Coronary artery (tissue), 2 donors: ENCODE data around the gene GPSM1.
A peak's percentile ranks its signal among the peaks of the same experiment; 100 is the strongest.

Experiments
- DNase-seq: peaks from one replicate; pipeline ENCODE4 v3.0.0-alpha.2; 2017; ENCODE audit warnings: low spot score
- H3K27ac ChIP-seq, 2 donors: fragments of 200-600 bp; sonication (generic); one replicate each; pipeline ENCODE4 v1.5.1; 2016 to 2019
- H3K4me3 ChIP-seq: fragments of 200-600 bp; sonication (generic); 2 replicates; pipeline ENCODE4 v1.5.1; 2016; ENCODE audit warnings: mild to moderate bottlenecking, moderate library complexity
- TF ChIP-seq, protein P1 (sequence below): fragments of 200-600 bp; sonication (generic); IDR thresholded peaks from one replicate; pipeline ENCODE4 v1.5.1; 2019; ENCODE audit warnings: antibody characterized with exemption

GPSM1 gene

DNA sequence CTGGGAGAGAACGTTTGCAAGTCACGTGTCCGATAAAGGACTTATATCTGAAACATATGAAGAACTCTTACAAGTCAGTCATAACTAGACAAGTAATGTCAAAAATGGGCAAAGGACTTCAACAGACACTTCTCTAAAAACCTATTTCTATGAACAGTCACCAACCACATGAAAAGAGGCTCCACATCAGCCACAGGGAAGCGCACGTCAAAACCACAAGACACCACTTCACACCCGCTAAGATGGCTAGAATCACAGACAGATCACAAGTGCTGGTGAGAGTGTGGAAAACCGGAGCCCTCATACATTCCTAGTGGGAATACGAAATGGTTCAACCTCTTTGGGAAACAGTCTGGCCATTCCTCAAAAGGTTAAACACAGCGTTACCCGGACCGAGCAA, 57.7 kb downstream of the GPSM1 start:
- H3K27ac ChIP-seq: no peak overlapping the region
- TF ChIP-seq, protein P1, sequence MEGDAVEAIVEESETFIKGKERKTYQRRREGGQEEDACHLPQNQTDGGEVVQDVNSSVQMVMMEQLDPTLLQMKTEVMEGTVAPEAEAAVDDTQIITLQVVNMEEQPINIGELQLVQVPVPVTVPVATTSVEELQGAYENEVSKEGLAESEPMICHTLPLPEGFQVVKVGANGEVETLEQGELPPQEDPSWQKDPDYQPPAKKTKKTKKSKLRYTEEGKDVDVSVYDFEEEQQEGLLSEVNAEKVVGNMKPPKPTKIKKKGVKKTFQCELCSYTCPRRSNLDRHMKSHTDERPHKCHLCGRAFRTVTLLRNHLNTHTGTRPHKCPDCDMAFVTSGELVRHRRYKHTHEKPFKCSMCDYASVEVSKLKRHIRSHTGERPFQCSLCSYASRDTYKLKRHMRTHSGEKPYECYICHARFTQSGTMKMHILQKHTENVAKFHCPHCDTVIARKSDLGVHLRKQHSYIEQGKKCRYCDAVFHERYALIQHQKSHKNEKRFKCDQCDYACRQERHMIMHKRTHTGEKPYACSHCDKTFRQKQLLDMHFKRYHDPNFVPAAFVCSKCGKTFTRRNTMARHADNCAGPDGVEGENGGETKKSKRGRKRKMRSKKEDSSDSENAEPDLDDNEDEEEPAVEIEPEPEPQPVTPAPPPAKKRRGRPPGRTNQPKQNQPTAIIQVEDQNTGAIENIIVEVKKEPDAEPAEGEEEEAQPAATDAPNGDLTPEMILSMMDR: no peak
- no peak overlapping the region for H3K4me3 ChIP-seq
- DNase-seq: no peak

DNA sequence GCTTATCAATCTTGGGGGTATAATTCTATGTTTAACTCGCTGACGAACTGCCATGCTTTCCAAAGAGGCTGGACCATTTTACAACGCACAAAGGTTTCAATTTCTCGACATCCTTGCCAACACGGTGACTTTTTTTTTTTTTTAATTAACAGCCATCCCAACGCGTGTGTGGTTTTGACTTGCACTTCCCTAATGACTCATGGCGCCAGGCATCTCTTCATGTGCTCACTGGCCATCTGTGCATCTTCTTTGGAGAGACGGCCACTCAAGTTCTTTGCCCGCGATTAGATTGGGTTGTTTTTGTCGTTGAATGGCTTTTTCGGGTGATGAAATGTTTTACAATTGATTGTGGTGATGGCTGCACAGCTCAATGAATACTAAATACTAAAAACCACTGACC, 58.7 kb downstream of the GPSM1 start:
- Histone ChIP-seq H3K4me3 (no peak overlapping the region), H3K27ac (no peak overlapping the region)
- no peak for DNase-seq
- TF ChIP-seq, protein P1: no peak

DNA sequence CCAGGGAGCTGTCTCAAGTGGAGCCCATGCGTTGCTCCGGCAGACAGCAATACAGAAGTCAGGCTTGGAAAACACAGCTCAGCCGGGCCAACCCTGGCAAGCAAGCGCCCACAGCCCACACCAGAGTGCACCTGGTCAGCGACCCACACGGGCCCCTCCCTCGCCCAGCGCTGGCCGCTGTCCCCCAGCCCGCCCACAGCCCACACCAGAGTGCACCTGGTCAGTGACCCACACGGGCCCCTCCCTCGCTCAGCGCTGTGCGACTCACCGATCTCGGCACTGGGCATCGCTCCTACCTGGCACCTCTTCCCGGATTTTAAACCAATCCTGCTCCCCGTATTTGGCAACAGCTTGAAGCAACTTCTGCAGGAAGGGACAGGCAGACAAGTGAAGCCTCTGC, 59.9 kb downstream of the GPSM1 start:
- Histone ChIP-seq H3K4me3 (no peak overlapping the region), H3K27ac (no peak overlapping the region)
- TF ChIP-seq, protein P1: no peak
- no peak for DNase-seq

DNA sequence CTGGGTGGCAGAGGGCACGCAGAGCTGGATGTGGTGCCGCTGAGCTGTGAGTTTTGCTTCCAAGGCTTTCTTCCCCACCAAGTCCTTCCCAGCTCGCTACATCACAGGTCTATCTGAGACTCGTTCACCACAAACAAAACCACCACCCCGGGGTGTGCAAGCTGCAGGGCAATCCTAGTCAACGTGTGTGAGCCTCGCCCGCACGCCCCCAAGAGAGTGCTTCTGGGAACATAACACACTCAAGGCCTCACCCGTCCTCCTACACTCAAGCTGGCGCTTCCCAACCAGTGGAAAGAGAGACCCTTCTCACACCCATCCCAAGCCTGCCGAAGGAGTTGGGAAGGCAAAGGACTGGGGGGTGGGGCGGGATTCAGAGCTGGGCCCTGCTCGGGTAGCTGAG, 62.1 kb downstream of the GPSM1 start:
- Histone ChIP-seq H3K4me3 (no peak overlapping the region), H3K27ac (no peak overlapping the region)
- TF ChIP-seq, protein P1: no peak
- DNase-seq: no peak

DNA sequence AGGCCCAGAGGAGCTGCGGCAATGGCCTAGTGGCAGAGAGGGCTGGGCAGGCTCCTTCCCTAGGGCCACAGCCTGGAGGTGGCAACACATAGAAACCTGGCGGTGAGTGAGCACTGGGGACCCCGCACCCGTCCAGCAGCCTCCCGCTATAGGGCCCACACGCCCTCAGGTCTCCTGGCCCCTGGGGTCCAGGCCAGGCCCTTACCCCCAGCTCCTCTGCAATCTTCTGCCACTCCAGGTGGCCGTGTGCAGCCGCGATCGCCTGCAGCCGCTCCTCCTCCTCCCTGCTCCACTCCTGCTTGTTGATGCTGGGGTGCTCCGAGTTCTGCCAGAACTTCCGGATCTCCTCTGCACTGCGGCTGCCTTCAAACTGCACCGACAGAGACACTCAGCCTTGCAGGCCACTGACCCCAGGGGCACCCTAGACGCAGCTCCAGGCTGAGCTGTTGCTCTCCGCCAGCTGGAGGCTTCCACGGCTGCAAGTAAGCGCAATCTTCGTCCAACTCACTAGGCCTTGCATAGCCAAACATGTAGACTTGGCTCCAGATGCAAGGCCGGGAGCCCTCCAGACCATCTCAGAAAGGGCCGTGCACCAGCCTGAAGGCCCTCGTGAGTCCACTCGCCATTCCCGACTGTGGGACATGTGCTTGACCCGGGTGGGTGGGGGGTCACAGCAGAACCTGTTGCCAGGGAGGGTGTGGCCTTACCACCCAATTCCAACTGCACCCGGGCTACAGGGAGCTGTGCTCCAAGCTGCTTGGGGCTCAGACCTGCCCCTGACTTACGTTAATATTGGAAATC, 64.6 kb downstream of the GPSM1 start:
- TF ChIP-seq, protein P1: no peak
- no peak for DNase-seq
- Histone ChIP-seq H3K4me3 (no peak overlapping the region), H3K27ac (no peak overlapping the region)

DNA sequence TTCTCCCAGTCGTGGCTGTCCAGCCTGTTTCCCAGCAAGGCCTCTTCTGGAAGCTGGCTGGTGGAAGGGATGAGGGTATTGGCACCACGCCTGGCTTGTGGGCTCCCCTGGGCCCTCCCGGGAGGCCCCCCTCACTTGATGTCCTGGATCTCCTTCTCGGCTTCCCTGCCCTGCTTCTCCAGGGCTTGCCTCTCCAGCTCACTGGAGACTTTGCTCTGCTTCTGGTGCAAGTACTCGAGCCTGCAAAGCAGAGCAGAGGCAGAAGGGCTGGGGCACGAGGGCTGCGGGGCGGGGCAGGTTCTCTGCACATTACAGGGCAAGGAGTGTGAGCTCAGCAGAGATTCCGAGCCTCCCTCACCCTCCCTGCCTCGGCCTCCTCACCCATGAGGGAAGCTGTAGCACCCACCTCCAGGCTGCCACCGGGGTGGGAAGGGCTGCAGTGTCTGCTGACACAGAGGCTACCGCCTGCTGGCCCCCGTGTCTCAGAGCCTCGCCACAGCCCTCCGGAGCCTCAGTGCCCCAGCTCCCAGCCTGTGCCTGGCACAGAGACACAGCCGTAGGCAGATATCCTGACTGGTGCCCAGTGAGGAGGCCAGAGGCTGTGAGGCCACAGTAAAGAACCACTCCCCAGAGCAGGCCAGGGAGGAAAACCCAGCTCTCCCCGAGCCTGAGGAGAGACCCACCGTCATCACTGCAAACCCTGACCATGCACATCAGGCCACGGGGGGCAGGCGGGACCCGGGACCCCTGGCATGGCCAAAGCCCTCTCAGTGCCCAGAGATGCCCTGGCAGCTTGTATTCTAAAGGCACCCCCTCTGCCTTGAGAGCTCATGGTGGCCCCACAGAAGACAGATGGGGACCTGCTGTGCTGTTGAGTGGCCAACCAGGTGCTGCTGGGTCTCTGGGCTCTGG, 65.5 kb downstream of the GPSM1 start:
- DNase-seq: no peak
- Histone ChIP-seq H3K4me3 (no peak overlapping the region), H3K27ac (peak overlapping the region in 1 of 2 donors; percentile 40)
- TF ChIP-seq, protein P1: no peak
